ENCODE results near the gene TCF12.

- TF ChIP-seq, protein P1, sequence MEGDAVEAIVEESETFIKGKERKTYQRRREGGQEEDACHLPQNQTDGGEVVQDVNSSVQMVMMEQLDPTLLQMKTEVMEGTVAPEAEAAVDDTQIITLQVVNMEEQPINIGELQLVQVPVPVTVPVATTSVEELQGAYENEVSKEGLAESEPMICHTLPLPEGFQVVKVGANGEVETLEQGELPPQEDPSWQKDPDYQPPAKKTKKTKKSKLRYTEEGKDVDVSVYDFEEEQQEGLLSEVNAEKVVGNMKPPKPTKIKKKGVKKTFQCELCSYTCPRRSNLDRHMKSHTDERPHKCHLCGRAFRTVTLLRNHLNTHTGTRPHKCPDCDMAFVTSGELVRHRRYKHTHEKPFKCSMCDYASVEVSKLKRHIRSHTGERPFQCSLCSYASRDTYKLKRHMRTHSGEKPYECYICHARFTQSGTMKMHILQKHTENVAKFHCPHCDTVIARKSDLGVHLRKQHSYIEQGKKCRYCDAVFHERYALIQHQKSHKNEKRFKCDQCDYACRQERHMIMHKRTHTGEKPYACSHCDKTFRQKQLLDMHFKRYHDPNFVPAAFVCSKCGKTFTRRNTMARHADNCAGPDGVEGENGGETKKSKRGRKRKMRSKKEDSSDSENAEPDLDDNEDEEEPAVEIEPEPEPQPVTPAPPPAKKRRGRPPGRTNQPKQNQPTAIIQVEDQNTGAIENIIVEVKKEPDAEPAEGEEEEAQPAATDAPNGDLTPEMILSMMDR (optimal IDR thresholded peaks at IDR 0.05 in 1 of 3, IDR thresholded peaks at IDR 0.05 in 1 of 3, conservative IDR thresholded peaks at IDR 0.05 in 1 of 3; ENCODE audit: extremely low read depth in 1 of 3, insufficient read depth in 2 of 3, low read length in 3 of 3), result no peak
- TF ChIP-seq EZH2 (IDR thresholded peaks at IDR 0.05; ENCODE audit: low read length), result no peak
Observed at GRCh38 chr15:56877255-56877970, 41.0 kb upstream of the TCF12 start.

Measured in keratinocyte (primary cell).